GM21381 (cell line): ENCODE results near the gene NFIX.

ENCODE experiments used
- ATAC-seq: cut with Tn5 transposase; IDR thresholded peaks from one replicate; pipeline ENCODE4 v1.9.1; 2021; ENCODE audit warnings: mild to moderate bottlenecking, moderate library complexity; ENCODE audit not compliant: unreplicated experiment

NFIX gene

DNA sequence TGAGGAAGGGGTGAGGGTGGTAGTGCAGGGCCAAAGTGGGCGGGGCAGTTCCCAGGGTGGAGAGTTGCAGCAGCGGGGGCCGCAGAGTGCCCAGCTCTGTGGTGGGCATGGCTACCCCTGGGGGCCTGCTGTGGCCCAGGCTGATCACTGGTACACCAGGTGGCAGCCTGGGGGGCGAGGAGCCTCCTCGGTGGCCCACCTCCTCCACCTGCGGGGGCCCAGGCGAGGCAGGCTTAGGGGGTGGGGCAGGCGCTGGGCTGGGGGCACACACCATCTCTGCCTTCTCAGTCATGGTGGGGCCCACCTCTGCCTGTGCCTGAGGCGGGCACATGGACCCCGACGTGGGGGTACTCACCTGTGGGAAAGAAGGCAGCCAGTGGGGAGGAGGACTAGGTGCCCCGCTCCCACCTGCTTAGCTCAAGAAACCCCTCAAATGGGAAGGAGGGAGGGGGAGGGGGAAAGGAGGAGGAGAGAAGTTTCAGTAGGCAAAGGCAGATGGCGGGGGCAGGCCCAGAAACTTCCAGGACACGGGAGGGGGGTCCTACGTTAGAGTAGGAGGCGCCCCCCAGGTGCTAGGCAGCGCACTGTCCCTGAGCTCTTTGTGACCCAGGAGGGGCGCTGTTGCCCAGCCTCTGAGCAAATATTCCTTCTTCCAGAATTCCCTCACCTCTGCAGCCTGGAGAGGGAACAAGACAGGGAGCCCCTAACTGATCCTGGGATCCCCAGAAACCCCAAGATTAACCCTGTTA lies 105.7 kb downstream of the NFIX start:
- no peak for ATAC-seq

DNA sequence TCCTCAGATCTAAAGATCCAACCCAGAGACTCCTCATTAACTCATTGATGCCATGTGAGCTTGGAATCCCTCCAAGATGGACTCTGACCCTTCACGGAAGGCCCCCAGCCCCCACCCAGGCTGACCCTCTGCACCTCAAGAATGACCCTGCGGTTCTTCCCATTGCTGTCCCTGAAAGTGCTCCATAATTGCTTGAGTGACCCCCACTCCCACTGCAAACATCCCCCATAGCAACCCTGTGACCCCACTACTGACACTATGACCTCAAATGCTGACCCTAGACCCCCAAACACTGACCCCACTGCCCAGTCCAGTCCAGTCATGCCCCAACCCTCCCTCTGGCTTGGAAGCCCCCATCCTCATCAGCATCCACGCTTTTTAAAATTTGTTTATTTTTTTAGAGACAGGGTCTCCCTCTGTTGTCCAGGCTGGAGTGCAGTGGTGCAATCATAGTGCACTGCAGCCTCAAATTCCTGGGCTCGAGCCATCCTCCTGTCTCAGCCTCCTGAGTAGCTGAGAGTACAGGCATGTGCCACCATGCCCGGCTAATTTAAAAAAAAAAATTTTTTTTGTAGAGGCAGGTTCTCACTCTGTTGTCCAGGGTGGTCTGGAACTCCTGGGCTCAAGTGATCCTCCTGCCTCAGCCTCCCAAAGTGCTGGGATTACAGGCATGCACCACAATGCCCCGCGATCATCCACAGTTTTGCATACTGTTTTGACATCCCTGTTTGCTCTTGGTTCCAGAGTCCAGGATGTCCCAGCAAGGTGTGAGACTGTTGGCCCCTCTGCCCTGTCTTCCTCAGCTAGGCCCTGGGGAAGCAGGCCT lies 106.5 kb downstream of the NFIX start:
- ATAC-seq, result no peak

DNA sequence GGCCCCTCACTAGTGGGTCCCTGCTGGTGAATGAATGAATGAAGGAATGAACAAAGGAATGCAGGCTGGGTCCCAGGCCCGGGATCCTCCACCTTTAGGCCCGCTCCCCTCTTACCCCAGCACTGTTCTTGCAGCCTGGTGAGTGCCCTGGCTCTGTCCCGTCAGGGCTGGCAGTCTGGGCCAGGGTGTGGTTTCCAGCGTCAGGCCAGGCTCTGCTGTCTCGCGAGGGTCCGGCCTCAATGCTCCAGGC lies 107.1 kb downstream of the NFIX start:
- ATAC-seq, result no peak

DNA sequence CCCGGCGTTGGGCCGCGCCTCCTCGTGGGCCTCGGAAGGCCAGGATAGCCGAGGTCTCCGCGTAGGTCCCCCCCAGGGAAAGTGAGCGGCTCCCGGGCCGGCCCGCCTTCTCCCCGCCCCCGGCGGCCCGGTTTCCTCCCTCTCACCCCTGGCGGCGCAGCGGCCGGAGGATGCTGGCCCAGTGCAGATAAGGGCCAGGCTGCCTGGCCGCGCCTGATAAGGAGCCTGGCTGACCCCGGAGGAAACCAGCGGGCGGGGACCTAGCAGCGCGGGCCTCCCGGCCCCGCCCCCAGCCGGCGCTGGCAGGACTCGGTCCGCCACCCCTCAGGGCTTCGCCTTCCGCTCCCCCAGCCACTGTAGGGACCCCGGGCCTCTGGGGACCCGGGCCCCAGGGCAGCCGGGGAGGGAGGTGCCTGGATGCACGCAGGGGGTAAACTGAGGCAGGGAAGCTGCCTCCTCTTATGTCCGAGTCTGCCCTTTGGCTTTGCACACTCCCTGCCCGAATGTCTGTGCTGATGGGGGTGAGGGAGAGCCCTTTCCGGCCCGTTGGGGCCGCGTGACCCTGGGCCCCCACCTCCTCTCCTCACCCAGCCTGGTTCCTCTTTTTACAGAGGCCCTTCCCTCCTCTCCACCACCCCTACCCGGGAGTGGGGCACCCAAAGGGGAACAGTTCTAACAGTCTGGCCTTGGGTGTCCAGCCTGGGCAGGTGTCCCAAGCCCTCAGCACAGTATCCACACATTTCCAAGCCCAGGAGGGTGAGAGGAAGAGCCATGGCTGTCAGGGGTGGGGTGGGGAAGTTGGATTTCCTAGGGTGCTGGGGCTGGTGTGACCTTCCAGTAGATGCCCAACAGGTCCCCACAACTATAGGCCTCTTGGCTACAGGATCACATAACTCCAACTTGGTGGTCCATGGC lies 107.6 kb downstream of the NFIX start, which contains the start of gene LYL1:
Gene LYL1 (minus strand): TSS at position 193 of the 915 bp plus-strand sequence. CDS start 1,687 bp downstream, outside the sequence.
- no peak for ATAC-seq

DNA sequence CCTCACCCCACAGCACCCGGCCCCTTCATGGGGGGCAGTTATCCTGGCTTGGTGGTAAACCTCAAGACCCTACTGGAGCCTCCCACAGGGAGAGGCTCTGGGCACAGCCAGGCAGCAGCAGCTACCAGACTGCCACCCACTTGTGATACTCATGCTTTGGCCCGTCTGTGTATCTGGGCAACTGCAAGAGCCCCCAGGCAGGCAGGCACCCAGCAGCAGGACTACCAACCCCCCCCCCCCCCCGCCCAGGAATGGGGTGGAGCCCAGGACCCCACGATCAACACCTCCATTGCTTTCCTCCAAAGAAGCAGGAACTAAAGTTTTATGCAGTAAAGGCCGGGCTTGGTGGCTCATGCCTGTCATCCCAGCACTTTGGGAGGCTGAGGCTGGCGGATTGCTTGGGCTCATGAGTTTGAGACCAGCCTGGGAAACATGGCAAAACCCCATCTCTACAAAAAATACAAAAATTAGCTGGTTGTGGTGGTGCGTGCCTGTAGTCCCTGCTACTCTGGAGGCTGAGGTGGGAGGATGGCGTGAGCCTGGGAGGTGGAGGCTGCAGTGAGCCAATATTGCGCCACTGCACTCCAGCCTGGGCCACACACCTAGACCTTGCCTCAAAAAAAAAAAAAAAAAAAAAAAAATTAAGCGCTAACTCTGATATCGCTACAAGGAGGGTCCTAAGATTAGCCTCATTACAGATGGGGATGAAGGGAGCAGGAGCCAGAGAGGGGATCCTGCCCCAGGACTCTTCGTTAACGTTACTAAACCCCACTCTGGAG lies 108.5 kb downstream of the NFIX start:
- ATAC-seq, result no peak

DNA sequence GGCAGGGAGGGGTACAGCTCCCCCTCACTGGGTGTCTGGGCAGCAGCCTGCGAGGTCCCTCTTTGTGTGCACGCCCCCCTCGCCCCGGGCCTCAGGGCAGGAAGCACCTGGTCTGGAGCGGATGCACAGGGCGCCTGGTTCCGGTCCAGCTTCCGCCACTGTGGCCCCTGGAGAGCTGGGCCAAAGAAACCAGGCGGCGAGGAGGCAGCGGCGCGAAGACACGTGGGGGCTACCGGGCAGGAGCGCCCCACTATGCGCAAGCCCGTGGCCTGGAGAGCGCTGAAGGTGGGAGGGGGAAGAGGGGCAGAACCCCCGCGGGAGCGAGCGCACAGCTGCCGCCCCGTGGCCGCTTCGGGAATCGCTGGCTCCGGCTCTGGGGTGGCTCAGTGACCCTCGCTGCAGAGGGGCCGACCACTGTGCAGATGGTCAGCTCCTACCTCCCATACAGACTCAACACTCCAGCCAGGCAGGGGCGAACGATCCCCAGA lies 109.1 kb downstream of the NFIX start:
- peak; percentile 26 for ATAC-seq

DNA sequence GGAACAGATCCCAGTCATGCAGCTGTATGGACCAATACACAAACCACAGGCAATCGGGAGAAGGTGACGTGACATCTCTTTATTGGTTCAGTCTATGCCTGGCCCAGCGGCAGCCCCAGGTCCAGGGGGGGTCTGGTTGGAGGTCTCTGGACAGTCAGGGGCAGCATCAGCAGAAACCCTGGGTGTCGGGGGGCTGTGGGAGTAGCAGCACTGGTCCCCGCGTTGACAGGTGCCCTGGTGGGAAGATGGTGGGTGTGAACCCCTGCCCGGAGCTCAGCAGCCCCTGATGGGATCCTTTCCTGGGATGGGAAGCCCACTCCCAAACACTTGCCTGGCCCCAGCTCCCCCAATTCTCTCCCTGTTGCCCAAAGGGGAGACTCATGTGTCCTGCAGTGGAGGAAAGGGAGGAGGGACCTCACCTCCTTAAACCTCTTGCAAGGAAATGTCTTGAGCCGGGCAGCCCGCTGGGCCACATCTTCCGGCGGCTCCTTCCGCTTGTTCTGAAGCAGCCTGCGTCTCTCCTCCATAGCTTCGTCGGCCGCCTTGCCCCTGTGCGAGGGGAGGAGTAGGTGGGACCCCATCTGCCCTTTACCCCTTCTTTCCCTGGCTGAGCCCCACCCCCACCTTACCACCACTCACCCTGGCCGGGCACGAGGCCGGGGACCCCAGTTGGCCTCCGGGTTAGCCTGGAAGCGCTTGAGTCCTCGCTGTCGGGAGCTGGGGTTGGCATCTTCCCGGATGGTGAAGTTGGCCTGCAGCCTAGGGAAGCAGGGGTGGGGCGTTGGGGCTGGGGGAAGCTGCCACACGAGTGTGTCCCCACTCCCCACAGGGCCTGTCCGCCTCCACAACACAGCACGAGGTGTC lies 109.8 kb downstream of the NFIX start:
- ATAC-seq, result no peak

DNA sequence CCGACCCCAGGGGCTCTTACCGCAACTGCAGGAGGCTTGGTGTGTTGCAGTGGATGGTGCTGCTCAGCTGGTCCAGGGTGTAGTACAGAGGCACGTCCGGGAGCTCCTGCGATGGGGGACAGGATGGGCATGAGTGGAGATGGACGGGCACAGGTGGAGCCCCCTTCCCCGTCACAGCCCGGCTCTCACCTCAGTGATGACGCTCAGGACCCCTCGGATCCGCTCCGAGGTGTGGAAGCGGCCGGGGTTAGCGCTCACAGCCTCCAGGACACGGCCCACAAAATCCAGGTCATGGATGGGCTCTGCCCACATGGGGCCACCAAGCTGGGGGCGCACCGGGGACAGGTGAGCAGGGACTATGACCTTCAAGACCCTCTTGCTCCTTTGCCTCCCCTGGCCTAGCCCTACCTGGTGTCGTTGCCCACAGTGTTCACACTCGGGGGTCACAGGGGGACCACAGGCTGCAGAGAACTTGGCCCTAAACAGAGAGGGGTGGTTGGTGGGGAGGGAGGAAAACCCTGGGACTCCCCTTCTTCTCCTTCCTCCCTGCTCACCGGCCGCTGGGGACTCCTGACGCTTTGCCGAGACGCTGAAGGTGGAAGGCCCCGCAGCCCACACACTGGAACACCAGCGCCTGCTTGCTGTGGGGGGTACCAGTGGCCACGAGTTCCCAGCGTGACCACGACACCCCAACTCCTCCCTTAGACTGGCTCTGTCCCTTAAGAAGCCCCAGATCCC lies 114.3 kb downstream of the NFIX start:
- ATAC-seq, result no peak

DNA sequence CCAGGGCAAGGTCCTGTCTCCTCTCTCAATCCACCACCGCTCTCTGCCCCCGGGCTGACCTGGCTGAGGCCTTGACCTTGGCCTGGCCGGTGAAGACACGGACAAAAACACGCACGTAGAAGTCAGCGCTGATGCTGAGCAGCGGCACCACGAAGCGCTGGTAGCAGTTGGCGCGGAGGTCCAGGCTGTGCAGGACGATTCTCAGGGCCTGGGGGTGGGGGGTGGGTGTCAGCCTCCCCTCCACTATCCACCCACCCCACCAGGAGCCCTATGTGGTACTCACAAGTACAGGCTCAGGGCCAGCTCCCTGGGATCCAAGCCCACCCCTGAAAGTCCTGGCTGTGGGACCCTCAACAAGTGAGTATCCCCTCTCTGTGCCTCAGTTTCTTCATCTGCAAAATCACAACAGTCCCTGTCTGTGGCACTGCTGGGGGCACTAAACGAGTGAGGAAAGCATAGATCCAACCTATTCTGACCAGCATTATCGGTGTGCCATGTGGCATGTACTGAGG lies 114.9 kb downstream of the NFIX start:
- no peak for ATAC-seq

DNA sequence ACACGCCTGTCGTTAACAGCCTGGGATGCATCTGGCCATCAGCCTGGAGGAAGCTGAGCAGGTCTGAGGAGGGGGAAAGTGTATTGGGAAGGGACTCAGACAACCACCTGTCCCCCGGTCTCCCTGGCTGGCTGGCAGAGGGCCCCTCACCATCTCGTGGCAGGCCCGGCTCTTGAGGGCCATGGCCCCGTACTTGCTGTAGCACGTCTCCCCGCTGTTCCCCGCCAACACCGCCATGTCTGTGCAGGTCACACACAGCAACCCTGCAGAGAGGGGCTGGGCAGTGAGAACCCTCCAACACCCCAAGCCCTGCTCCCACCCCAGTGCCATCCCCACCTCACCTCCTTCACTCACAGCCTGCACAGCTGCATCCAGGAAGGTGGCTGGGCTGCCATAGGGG lies 117.3 kb downstream of the NFIX start:
- no peak for ATAC-seq

DNA sequence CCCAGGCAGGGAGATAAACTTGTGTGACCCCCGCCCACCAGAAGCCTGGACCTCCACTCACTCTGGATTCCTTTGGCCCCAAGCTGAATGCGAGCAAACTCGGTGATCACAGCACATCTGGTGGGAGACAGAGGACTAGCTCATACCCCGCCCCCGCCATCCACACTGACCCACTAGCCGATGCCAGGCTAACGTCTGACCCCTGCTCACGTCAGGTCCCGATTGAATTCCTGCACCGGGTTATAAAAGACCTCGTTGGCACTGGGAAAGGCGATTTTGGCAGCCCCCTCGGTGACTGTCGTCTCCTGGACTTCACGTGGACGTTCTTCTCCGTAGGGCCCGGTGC lies 120.6 kb downstream of the NFIX start:
- ATAC-seq, result no peak

DNA sequence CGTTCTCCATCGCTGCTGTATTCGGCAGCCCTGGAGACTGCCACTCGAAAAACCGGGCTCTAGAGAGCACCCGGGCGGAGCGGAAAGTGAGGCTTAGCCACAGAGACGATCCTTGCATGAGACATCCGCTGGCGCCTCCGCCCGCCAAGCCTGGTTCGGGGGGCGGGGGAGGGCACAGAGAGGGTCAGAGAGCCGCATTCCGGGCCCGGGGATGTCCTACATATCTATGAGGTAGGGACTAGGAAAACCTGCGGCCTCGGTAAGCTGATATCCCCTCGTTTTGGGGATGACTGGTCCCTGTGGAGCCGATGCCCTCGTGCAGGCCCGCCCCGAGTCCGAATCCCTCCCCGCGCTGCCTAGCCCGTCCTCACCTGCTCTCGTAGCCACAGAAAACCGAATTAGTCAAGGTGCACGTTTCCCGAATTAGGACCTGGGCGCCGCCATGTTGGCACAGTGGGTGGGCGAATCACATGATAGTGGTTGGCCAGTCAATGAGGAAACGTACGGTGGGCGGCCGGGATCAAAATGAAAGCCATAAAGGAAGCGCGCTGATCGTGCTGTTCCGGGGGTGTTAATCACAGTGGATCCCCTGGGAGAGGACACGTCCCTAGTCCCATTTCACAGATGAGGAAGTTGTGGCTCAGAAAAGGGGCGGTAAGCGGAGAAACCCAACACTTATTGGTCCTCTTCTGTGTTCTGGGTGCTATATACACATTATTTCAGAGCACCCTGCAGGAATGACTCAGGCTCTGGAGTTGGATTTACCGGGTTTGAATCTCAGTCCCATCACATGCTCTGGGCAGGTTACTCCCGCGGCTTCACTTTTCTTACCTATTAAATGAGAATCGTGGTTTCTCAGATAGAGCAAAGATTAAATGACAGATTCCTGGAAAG lies 121.3 kb downstream of the NFIX start, which contains the start of gene TRMT1:
Gene TRMT1 (minus strand): TSS at position 459 of the 894 bp plus-strand sequence. CDS start 341 bp downstream, at position 118.
- ATAC-seq, result peak; percentile 49

DNA sequence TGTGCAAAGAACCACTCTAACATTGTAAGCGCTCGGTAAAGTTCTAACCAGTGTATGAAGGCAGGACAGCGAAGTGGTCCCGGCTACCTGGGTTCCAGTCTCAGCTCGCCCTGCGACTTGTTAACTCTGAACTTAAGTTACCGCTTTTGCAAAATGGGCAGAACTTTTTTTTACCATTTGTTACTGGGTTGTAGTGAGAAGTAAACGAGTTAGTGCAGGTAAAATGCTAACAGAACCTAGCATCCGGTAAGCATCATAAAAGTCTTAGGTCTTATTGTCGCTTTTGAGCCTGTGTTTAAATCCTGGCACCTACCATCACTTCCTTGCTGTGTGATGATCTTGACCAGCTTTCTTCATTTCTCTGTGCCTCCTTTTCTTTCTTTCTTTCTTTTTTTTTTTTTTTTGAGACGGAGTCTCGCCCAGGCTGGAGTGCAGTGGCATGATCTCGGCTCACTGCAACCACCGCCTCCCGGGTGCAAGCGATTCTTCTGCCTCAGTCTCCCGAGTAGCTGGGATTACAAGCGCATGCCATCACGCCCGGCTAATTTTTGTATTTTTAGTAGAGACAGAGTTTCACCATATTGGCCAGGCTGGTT lies 122.0 kb downstream of the NFIX start:
- ATAC-seq, result no peak

DNA sequence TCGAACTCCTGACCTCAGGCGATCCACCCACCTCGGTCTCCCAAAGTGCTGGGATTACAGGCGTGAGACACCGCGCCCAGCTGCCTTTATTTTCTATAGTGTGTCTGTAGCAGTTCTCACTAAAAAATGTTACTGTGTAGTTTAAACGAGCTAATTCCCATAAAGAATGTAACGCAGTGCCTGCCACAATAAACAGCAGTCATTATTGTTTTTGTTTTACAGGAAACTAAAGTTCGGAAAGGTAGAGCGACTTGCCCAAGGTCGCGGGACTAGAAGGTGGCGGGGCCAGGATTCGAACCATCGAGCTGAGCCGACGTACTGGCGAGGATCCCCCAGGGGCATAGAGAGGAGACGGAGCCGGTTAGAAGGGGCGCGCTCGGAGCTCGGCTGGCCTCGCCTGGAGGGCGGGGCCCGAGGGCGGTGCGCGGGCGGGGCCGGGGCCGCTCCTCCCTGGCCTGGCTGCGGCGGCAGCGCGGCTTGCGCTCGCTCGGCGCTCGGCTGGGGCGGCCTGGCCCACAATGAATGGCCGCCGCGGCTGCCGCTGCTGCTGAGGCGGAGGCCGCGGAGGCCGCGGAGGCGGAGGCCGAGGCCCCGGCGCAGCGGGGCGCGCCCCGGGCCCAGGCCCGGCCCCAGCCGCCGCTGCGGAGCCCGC lies 122.6 kb downstream of the NFIX start, which contains the start of gene NACC1:
Gene NACC1 (plus strand): TSS at position 493 of the 652 bp plus-strand sequence. CDS start 16,944 bp downstream, outside the sequence.
- peak; percentile 51 for ATAC-seq

DNA sequence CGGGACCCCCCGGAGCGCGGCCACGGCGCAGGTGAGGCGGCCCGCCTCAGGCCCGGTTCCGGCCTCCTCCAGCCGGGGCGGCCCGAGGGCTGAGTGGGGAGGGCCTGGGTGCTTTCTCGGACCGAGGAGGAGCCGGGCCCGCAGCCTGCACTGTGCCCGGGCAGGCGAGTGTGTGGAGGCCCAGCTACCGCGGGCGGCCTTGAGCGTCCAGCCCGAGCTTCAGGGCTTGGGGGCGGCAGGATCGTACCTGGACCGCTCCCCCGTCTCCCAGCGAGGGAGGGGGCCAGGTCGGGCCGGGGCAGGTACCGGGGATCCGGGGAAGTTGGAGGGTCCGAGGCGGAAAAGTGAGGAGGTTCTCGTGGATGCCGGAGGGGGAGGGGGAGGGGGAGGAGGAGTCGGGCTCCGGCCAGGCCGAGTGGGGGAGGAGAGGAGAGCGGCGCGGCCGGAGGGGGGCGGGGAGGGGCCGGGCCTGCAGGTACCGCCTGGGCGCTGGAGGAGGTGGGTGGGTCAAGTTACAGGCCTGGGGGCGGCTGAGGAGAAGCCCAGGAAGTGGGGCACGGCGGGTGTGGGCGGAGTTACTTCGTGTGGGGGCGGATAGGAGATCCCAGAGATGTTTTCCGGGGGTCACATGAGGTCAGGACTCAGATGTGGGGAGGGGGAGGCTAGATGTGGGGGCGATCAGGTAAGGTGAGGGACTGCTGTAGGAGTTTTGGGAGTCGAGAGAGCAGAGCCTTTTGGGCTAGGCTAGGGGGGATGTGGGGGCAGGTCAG lies 123.3 kb downstream of the NFIX start:
- ATAC-seq, result peak; percentile 6

DNA sequence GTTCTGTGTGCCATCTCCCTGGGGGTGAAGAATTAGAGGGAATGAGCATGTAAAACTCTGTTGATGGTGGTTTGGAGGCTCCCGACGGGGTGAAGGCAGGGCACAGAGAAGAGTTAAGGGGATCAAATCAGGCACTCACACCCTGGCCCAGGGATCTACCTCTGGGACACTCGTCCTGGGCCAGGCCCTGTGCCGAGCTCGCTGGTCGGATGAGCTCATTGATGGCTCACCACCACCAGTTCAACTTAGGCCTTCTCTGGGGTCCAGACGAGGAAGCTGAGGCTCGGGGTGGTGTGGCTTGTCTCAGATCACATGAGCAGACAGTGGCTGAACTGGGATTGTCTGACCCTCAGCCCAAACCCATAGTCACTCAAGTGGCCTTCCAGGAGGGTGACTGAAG lies 124.4 kb downstream of the NFIX start:
- no peak for ATAC-seq
